Measurements from ENCODE around the gene HSBP1L1. TPM values are rescaled to one million over a fixed set of nuclear protein-coding genes. Genes with fewer than 3 reads are reported as not detected.

HSBP1L1 gene
- total and polyA plus RNA-seq, 2 of the 13 experiments (the other 11 are each of a cell fraction or from before 2014, with no cell fraction given) = 22.6 to 45.1 TPM

DNA sequence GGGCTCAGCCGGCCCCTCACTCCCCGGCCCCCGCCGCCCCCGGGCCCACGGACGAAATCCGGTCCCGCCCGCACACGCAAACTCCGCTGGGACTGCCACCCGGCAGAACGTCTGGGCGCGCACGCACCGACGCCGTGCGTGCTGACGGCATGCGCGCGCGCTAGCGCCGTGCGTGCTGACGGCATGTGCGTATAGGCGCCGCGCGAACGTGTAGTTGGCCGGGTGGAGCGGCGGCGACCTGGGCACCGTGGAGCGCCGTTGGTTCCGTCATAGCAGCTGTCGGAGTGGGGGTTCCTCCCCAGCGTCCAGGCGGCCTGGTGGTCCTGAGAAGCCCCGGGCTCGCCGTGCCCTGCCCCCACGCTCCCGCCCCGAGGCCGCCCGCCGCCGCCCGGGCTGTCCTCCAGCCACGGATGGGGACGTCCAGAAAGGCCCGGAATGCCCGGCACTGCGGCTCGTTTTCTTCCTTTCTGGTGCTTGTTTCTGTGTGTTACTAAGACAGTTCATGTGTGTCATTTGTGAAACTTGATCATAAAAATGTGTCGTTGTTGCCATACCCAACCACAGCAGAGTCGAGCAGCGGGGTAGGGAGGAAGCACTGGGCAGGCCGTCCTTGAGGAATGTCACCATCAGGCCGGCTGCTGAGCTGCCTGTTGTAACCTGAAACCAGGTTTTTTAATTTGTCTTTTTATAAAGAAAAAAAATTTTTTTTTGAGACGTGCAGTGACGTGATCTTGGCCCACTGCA lies 24.2 kb downstream of the HSBP1L1 start, which contains the start of gene TXNL4A (continued):
- TF ChIP-seq REPIN1 (CRISPR knock-in tag; IDR thresholded peaks at IDR 0.05; ENCODE audit: borderline replicate concordance, low read depth) (no peak), ZBTB20 (CRISPR knock-in tag; IDR thresholded peaks at IDR 0.05; ENCODE audit: borderline replicate concordance, low read depth) (peak; percentile 55; the same call in 1 of the 2 replicates), MYC (CRISPR knock-in tag; IDR thresholded peaks at IDR 0.05; ENCODE audit: borderline replicate concordance) (peak; percentile 96), ZNF121 (CRISPR knock-in tag; IDR thresholded peaks at IDR 0.05) (peak; percentile 66; the same call in 1 of the 2 replicates), SAP130 (CRISPR knock-in tag; IDR thresholded peaks at IDR 0.05; ENCODE audit: low read depth) (peak; percentile 91), YEATS2 (CRISPR knock-in tag; IDR thresholded peaks at IDR 0.05; ENCODE audit: borderline replicate concordance) (peak; percentile 98), ZNF850 (CRISPR knock-in tag; conservative IDR thresholded peaks at IDR 0.05) (no peak), ZNF768 (CRISPR knock-in tag; IDR thresholded peaks at IDR 0.05) (peak; percentile 26; the same call in 1 of the 2 replicates), ZEB1 (IDR thresholded peaks at IDR 0.05; ENCODE audit: insufficient replicate concordance, low read depth) (no peak), PITX1 (CRISPR knock-in tag; IDR thresholded peaks at IDR 0.05) (peak; percentile 21; the same call in 1 of the 2 replicates)
- TF ChIP-seq, protein P1, sequence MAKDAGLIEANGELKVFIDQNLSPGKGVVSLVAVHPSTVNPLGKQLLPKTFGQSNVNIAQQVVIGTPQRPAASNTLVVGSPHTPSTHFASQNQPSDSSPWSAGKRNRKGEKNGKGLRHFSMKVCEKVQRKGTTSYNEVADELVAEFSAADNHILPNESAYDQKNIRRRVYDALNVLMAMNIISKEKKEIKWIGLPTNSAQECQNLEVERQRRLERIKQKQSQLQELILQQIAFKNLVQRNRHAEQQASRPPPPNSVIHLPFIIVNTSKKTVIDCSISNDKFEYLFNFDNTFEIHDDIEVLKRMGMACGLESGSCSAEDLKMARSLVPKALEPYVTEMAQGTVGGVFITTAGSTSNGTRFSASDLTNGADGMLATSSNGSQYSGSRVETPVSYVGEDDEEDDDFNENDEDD (CRISPR knock-in tag; IDR thresholded peaks at IDR 0.05; ENCODE audit: borderline replicate concordance) = peak; percentile 81
- TF ChIP-seq, protein P2, sequence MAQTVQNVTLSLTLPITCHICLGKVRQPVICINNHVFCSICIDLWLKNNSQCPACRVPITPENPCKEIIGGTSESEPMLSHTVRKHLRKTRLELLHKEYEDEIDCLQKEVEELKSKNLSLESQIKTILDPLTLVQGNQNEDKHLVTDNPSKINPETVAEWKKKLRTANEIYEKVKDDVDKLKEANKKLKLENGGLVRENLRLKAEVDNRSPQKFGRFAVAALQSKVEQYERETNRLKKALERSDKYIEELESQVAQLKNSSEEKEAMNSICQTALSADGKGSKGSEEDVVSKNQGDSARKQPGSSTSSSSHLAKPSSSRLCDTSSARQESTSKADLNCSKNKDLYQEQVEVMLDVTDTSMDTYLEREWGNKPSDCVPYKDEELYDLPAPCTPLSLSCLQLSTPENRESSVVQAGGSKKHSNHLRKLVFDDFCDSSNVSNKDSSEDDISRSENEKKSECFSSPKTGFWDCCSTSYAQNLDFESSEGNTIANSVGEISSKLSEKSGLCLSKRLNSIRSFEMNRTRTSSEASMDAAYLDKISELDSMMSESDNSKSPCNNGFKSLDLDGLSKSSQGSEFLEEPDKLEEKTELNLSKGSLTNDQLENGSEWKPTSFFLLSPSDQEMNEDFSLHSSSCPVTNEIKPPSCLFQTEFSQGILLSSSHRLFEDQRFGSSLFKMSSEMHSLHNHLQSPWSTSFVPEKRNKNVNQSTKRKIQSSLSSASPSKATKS (CRISPR knock-in tag; IDR thresholded peaks at IDR 0.05) = no peak
- TF ChIP-seq, protein P3, sequence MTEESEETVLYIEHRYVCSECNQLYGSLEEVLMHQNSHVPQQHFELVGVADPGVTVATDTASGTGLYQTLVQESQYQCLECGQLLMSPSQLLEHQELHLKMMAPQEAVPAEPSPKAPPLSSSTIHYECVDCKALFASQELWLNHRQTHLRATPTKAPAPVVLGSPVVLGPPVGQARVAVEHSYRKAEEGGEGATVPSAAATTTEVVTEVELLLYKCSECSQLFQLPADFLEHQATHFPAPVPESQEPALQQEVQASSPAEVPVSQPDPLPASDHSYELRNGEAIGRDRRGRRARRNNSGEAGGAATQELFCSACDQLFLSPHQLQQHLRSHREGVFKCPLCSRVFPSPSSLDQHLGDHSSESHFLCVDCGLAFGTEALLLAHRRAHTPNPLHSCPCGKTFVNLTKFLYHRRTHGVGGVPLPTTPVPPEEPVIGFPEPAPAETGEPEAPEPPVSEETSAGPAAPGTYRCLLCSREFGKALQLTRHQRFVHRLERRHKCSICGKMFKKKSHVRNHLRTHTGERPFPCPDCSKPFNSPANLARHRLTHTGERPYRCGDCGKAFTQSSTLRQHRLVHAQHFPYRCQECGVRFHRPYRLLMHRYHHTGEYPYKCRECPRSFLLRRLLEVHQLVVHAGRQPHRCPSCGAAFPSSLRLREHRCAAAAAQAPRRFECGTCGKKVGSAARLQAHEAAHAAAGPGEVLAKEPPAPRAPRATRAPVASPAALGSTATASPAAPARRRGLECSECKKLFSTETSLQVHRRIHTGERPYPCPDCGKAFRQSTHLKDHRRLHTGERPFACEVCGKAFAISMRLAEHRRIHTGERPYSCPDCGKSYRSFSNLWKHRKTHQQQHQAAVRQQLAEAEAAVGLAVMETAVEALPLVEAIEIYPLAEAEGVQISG (CRISPR knock-in tag; IDR thresholded peaks at IDR 0.05) = peak; percentile 89; the same call in 1 of the 2 replicates
- TF ChIP-seq, protein P4, sequence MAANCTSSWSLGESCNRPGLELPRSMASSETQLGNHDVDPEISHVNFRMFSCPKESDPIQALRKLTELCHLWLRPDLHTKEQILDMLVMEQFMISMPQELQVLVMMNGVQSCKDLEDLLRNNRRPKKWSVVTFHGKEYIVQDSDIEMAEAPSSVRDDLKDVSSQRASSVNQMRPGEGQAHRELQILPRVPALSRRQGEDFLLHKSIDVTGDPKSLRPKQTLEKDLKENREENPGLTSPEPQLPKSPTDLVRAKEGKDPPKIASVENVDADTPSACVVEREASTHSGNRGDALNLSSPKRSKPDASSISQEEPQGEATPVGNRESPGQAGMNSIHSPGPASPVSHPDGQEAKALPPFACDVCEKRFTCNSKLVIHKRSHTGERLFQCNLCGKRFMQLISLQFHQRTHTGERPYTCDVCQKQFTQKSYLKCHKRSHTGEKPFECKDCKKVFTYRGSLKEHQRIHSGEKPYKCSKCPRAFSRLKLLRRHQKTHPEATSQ (CRISPR knock-in tag; IDR thresholded peaks at IDR 0.05; ENCODE audit: borderline replicate concordance) = no peak
- TF ChIP-seq, protein P5, sequence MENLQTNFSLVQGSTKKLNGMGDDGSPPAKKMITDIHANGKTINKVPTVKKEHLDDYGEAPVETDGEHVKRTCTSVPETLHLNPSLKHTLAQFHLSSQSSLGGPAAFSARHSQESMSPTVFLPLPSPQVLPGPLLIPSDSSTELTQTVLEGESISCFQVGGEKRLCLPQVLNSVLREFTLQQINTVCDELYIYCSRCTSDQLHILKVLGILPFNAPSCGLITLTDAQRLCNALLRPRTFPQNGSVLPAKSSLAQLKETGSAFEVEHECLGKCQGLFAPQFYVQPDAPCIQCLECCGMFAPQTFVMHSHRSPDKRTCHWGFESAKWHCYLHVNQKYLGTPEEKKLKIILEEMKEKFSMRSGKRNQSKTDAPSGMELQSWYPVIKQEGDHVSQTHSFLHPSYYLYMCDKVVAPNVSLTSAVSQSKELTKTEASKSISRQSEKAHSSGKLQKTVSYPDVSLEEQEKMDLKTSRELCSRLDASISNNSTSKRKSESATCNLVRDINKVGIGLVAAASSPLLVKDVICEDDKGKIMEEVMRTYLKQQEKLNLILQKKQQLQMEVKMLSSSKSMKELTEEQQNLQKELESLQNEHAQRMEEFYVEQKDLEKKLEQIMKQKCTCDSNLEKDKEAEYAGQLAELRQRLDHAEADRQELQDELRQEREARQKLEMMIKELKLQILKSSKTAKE (CRISPR knock-in tag; IDR thresholded peaks at IDR 0.05; ENCODE audit: borderline replicate concordance) = 0 out of 2 replicates have a peak, but pooled peaks have one; percentile 6
- TF ChIP-seq, protein P6, sequence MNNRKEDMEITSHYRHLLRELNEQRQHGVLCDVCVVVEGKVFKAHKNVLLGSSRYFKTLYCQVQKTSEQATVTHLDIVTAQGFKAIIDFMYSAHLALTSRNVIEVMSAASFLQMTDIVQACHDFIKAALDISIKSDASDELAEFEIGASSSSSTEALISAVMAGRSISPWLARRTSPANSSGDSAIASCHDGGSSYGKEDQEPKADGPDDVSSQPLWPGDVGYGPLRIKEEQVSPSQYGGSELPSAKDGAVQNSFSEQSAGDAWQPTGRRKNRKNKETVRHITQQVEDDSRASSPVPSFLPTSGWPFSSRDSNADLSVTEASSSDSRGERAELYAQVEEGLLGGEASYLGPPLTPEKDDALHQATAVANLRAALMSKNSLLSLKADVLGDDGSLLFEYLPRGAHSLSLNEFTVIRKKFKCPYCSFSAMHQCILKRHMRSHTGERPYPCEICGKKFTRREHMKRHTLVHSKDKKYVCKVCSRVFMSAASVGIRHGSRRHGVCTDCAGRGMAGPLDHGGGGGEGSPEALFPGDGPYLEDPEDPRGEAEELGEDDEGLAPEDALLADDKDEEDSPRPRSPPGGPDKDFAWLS (CRISPR knock-in tag; IDR thresholded peaks at IDR 0.05; ENCODE audit: borderline replicate concordance) = peak; percentile 74; the same call in 1 of the 2 replicates

Measured in HepG2 (cell line).